Measurements from ENCODE around the gene VSNL1.

The VSNL1 gene

DNA sequence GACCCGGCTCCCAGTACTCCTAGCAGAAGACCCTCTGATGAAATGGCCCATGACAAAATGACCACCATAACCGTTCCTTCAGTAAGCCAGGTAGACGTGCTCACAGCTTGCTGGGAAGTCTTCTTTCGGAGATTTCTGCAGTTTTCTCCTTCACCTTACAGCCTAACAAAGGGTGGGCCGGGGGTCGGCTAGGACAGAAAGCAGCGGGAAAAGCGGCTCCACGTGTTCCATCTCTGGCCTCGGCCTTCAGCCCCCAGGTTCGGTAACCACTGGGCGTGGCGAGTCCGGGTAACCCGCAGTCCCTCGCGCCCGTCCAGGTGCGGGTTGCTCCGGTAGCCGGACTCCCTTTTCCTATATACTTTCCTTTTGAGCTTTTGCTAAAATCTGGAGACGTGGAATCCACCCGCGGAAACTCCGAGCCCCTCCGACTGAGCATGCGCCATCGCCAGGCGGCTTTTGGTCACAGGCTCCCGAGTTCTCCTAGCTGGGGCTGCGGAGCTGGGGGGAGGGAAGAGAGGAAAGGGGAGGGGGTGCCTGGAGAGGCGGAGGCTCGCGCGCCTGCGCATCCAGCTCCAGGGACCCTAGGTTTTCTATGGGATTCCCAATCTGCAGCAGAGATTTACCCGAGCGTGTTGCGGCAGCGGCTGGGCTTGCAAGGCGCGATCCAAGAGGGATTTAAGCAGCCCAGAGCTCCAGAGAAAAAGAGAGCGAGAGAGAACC is at the start of gene VSNL1:
TSS of gene VSNL1 (plus strand) at position 604 of the 720 bp plus-strand sequence. CDS start 51,379 bp downstream, outside the sequence.
- Histone ChIP-seq H3K36me3 (ENCODE audit: control insufficient read depth, insufficient read depth, low read length) (no peaks in the 10 kb centered on the region), H3K4me3 (replicated peaks; ENCODE audit: low read depth, low read length) (peak within 1 kb of the TSS; percentile 44), H3K27me3 (replicated peaks; ENCODE audit: control insufficient read depth, insufficient read depth, low read length) (peaks cover 2% of the 10 kb centered on the region)
- TF ChIP-seq, protein P1, sequence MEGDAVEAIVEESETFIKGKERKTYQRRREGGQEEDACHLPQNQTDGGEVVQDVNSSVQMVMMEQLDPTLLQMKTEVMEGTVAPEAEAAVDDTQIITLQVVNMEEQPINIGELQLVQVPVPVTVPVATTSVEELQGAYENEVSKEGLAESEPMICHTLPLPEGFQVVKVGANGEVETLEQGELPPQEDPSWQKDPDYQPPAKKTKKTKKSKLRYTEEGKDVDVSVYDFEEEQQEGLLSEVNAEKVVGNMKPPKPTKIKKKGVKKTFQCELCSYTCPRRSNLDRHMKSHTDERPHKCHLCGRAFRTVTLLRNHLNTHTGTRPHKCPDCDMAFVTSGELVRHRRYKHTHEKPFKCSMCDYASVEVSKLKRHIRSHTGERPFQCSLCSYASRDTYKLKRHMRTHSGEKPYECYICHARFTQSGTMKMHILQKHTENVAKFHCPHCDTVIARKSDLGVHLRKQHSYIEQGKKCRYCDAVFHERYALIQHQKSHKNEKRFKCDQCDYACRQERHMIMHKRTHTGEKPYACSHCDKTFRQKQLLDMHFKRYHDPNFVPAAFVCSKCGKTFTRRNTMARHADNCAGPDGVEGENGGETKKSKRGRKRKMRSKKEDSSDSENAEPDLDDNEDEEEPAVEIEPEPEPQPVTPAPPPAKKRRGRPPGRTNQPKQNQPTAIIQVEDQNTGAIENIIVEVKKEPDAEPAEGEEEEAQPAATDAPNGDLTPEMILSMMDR (IDR thresholded peaks at IDR 0.05; ENCODE audit: insufficient read depth, low read length, poor library complexity, severe bottlenecking): no peak
- peak; percentile 28 for DNase-seq (ENCODE audit: extremely low read depth, insufficient read length)

DNA sequence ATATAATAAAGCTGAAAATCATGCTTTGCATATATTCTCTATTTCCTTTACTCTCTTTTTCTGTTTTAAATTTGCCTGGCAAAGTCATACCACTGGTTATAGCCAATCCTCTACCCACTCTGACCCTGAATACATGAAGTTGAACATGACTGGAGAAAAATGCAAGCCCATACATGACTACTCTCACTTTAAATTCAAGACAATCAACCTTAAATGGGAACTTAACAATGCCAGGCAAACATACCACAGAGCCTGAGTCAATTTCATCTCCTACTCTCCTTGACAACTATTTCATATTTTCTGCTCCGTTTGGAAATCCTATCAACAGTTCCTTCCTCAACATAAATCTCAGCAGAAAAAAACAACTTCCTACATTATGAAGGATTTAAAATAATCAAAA is 44.9 kb upstream of the VSNL1 start:
- no peak for DNase-seq (ENCODE audit: extremely low read depth, insufficient read length)
- Histone ChIP-seq H3K27me3 (replicated peaks; ENCODE audit: control insufficient read depth, insufficient read depth, low read length) (no peaks in the 10 kb centered on the region), H3K4me3 (replicated peaks; ENCODE audit: low read depth, low read length) (no peak overlapping the region), H3K36me3 (ENCODE audit: control insufficient read depth, insufficient read depth, low read length) (no peaks in the 10 kb centered on the region)
- TF ChIP-seq, protein P1 (IDR thresholded peaks at IDR 0.05; ENCODE audit: insufficient read depth, low read length, poor library complexity, severe bottlenecking): no peak

DNA sequence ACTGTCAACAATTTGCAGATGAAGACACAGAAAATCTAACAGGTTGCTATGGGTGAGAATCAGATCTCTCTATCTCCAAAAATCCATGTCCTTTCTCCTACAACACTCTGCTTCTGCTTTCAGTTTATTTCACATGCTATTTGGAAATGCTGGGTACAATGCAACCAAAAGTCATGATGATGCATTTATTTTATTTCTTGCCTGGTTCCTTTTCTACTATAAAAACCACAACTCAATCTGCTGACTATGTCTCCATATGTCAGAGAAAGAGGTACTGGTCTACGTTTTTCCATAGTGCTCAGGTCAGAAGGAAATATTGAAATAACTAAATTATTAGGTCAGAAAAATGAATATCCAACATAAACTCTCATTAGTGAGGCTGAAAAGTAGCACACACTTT is 42.8 kb upstream of the VSNL1 start:
- no peak for DNase-seq (ENCODE audit: extremely low read depth, insufficient read length)
- TF ChIP-seq, protein P1 (IDR thresholded peaks at IDR 0.05; ENCODE audit: insufficient read depth, low read length, poor library complexity, severe bottlenecking): no peak
- no peak overlapping the region for H3K4me3 ChIP-seq (replicated peaks; ENCODE audit: low read depth, low read length)
- H3K36me3 ChIP-seq (ENCODE audit: control insufficient read depth, insufficient read depth, low read length): no peaks in the 10 kb centered on the region
- no peaks in the 10 kb centered on the region for H3K27me3 ChIP-seq (replicated peaks; ENCODE audit: control insufficient read depth, insufficient read depth, low read length)

DNA sequence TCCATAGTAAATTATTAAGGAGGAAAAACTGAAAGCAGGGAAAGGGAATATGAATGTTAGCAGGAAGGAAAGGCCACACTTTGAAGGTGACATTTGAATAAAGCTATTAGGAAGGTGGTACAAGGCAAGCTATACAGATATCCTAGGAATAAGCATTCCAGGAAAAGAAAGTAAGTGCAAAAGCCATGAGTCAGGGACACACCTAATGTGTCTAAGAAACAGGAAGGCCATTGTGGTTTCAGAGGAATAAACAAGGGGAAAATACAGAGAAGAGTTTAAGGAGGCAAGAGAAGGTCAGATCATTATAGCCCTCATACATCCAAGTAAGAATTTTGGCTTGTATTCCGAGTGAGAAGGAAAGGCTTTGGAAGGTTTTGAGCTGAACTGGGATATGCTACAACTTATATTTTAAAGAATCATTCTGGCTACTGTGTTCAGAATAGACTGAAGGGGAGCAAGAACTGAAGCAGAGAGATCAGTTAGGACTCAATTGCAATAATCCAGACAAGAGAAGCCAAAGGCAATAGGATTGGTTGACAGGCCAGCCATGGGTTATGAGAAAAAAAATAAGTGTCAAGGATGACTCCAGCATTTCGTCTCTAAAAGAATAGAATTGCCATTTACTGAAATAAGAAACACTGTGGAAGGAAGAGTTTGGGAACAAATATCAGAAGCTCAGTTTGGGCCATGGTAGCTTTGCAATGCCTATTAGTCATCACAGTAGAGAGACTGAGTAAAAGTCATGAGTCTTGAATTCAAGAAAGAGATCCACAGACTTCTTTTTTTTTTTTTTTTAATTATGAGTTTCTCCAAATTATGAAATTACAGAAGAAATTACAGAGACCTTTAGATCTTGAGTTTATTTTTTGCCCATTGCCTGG is 33.5 kb upstream of the VSNL1 start:
- no peak for DNase-seq (ENCODE audit: extremely low read depth, insufficient read length)
- no peak overlapping the region for H3K4me3 ChIP-seq (replicated peaks; ENCODE audit: low read depth, low read length)
- TF ChIP-seq, protein P1 (IDR thresholded peaks at IDR 0.05; ENCODE audit: insufficient read depth, low read length, poor library complexity, severe bottlenecking): no peak
- H3K36me3 ChIP-seq (ENCODE audit: control insufficient read depth, insufficient read depth, low read length): no peaks in the 10 kb centered on the region
- no peaks in the 10 kb centered on the region for H3K27me3 ChIP-seq (replicated peaks; ENCODE audit: control insufficient read depth, insufficient read depth, low read length)

DNA sequence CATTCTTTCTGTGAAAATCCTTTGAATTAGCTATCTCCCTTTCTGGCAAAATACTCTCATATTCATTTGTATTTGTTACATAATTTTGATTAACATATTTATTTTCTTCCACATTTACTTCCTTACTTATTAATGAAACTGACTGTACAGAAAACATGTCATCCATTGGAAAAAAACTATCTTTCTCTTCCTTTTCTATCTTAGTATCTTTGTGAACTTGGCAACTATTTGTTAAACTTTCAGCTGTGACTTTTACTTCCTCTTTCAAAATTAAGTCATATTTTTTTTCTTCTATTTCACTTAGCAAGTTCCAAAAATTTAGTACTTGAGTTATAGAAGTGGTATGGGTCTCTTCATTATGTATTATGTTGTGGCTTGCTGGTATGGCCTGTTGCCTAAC is 24.8 kb upstream of the VSNL1 start:
- H3K27me3 ChIP-seq (replicated peaks; ENCODE audit: control insufficient read depth, insufficient read depth, low read length): no peaks in the 10 kb centered on the region
- TF ChIP-seq, protein P1 (IDR thresholded peaks at IDR 0.05; ENCODE audit: insufficient read depth, low read length, poor library complexity, severe bottlenecking): no peak
- no peaks in the 10 kb centered on the region for H3K36me3 ChIP-seq (ENCODE audit: control insufficient read depth, insufficient read depth, low read length)
- DNase-seq (ENCODE audit: extremely low read depth, insufficient read length): peak; percentile 33
- H3K4me3 ChIP-seq (replicated peaks; ENCODE audit: low read depth, low read length): no peak overlapping the region
